NT2/D1 (cell line): Measurements from ENCODE around the gene CCDC34.

Source experiments
- DNase-seq: peaks from one replicate; pipeline ENCODE4 v3.0.0-alpha.2; 2011; ENCODE audit warnings: low read depth, low spot score
- H3K27me3 ChIP-seq: 2 replicates; pipeline ENCODE4 v1.6.0; 2011; ENCODE audit warnings: mild to moderate bottlenecking; ENCODE audit not compliant: insufficient read length, insufficient read depth
- H3K36me3 ChIP-seq: 2 replicates; pipeline ENCODE4 v1.6.1; 2011; ENCODE audit warnings: mild to moderate bottlenecking, low read length, mixed read lengths; ENCODE audit not compliant: insufficient read depth, insufficient read length
- H3K4me1 ChIP-seq: 2 replicates; pipeline ENCODE4 v1.5.1; 2011; ENCODE audit not compliant: insufficient read depth, insufficient read length
- H3K4me3 ChIP-seq: 2 replicates; pipeline ENCODE4 v1.5.1; 2011; ENCODE audit warnings: low read depth; ENCODE audit not compliant: insufficient read length
- H3K9ac ChIP-seq: 2 replicates; pipeline ENCODE4 v1.6.0; 2011; ENCODE audit warnings: low read depth; ENCODE audit not compliant: insufficient read length
- H3K9me3 ChIP-seq: 2 replicates; pipeline ENCODE4 v1.5.1; 2011; ENCODE audit warnings: mild to moderate bottlenecking, low read length; ENCODE audit not compliant: insufficient read depth
- SUZ12 ChIP-seq: IDR thresholded peaks from 2 replicates; pipeline ENCODE4 v1.6.1; 2011; ENCODE audit not compliant: insufficient read length, insufficient read depth; ENCODE audit errors: extremely low read depth
- YY1 ChIP-seq: IDR thresholded peaks from 2 replicates; pipeline ENCODE4 v1.6.1; 2011; ENCODE audit not compliant: insufficient read length, insufficient read depth
- ZNF274 ChIP-seq: IDR thresholded peaks from 2 replicates; pipeline ENCODE4 v1.6.1; 2011; ENCODE audit warnings: mild to moderate bottlenecking, low read depth, low read length

Gene CCDC34

DNA sequence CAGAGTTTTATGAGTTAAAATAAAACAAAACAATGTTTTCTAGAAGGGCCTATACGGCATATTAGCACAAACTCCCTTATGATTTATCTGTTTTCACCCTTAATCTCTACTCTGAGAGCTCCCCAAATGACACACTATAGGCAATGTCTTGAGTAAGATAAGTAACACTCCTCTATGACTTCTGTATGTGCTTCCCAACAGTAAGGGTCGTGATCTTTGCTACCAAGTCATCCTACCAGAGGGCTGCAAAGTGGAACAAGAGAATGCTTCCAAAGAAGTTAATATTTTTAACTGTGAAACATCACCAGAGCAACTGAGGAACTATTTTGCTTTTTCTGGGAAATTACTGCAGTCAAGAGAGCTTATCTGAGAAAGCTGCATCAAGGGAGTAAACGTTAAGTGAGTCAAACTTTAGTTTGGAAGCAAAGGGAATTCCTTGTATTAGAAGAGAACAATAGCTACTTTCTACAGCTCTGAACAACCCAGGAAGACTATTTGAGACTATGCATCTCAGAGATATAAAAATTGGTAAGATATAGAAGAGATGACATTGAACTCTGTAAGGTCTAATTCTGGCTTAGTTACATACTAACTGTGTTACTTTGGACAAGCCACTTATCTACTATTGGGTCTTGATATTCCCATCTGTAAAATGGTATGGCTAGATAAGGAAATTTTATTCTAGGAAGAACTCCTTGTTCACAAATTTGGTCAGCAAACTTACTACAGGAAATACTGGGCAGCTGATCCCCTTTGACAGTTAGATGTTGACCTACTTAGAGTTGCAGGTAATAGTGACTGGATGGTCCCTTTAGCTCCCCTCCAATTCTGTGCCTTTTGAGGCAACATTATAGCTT lies 43.7 kb upstream of the CCDC34 start:
- no peaks in the 10 kb centered on the region for H3K27me3 ChIP-seq
- H3K36me3 ChIP-seq, result peaks cover 4% of the 10 kb centered on the region
- H3K4me3 ChIP-seq, result no peak overlapping the region
- H3K9me3 ChIP-seq, result no peaks in the 10 kb centered on the region
- H3K4me1 ChIP-seq, result no peaks in the 10 kb centered on the region
- no peak overlapping the region for H3K9ac ChIP-seq
- no peak for DNase-seq
- TF ChIP-seq SUZ12, result no peak
- no peak for TF ChIP-seq ZNF274
- TF ChIP-seq YY1, result no peak

DNA sequence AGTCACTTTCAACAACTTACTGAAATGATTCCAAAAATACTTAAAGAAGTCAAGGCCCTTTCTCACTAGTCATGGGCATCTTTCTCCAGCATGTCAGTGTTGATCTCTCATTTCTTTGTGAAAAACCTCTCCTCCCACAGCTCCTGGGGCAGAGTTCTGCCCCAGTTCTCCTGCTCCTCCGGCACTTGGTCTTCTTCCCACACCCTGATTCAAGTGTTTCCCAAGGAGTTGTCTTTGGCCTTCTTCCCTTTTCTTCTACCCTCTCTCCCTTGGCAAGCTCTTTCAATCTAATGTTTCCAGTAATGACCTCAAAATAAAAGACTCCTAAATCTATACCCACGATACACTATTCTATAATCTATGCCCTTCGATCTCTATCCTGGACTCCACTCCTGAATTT lies 42.1 kb upstream of the CCDC34 start:
- Histone ChIP-seq H3K27me3 (no peaks in the 10 kb centered on the region), H3K36me3 (no peaks in the 10 kb centered on the region), H3K9me3 (no peaks in the 10 kb centered on the region), H3K4me3 (no peak overlapping the region), H3K4me1 (no peaks in the 10 kb centered on the region), H3K9ac (no peak overlapping the region)
- DNase-seq, result no peak
- TF ChIP-seq SUZ12 (no peak), YY1 (no peak), ZNF274 (no peak)

DNA sequence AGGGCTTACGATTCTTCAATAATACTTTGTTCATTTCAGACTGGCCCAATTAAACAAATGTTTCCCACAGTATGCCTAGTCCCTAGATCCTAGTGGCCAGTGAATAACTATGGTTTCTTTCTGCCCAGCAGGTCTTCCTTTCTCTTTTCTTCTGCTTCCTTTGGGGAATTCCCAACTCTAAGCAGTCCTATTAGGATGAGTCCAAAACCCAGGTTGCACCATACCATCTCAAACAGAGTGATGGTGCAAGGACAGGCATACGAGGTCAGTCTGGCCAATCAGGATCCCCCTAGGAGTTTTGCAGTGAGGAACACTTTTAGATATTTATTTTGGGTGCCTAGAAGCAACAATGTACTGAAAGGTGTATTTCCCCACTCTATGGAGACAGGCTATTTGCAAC lies 41.4 kb upstream of the CCDC34 start:
- Histone ChIP-seq H3K27me3 (no peaks in the 10 kb centered on the region), H3K4me3 (no peak overlapping the region), H3K9me3 (no peaks in the 10 kb centered on the region), H3K36me3 (no peaks in the 10 kb centered on the region), H3K4me1 (no peaks in the 10 kb centered on the region), H3K9ac (no peak overlapping the region)
- TF ChIP-seq SUZ12, result no peak
- no peak for TF ChIP-seq ZNF274
- no peak for TF ChIP-seq YY1
- DNase-seq, result no peak

DNA sequence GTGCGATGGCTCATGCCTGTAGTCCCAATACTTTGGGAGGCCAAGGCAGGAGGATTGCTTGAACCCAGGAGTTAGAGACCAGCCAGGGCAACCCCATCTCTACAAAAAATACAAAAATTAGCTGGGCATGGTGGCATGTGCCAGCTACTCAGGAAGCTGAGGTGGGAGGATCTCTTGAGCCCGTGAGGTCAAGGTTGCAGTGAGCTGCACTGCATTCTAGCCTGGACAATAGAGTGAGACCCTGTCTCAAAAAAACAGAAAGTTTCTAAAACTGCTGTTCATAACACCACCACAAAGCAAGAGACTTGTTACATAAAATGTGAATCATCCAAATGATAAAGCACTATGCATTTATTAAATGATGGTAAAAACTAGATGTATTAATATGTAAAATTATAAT lies 40.2 kb upstream of the CCDC34 start:
- Histone ChIP-seq H3K9ac (no peak overlapping the region), H3K9me3 (no peaks in the 10 kb centered on the region), H3K27me3 (no peaks in the 10 kb centered on the region), H3K36me3 (no peaks in the 10 kb centered on the region), H3K4me1 (no peaks in the 10 kb centered on the region), H3K4me3 (no peak overlapping the region)
- no peak for DNase-seq
- TF ChIP-seq ZNF274 (no peak), SUZ12 (no peak), YY1 (no peak)

DNA sequence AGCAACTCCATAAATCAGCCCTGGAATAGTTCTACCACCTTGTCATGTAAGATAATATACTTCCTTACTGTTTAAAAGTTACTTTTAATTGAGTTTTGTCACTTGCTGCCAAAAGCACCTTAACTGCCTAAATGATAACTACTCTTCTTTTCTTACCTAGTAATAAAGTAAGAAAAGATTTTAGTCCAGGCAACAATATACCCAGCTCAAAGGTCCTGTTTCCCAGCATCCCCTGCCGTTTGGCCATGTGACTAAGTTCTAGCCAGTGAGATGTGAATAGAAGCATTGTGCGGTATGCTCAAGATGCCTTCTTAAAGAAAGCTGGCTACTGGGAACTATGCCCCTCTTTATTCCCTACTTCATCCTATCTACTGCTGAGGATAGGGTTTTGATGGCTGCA lies 39.4 kb upstream of the CCDC34 start:
- Histone ChIP-seq H3K36me3 (no peaks in the 10 kb centered on the region), H3K27me3 (no peaks in the 10 kb centered on the region), H3K9me3 (no peaks in the 10 kb centered on the region), H3K4me1 (no peaks in the 10 kb centered on the region), H3K4me3 (no peak overlapping the region), H3K9ac (no peak overlapping the region)
- TF ChIP-seq ZNF274 (no peak), YY1 (no peak), SUZ12 (no peak)
- DNase-seq, result no peak

DNA sequence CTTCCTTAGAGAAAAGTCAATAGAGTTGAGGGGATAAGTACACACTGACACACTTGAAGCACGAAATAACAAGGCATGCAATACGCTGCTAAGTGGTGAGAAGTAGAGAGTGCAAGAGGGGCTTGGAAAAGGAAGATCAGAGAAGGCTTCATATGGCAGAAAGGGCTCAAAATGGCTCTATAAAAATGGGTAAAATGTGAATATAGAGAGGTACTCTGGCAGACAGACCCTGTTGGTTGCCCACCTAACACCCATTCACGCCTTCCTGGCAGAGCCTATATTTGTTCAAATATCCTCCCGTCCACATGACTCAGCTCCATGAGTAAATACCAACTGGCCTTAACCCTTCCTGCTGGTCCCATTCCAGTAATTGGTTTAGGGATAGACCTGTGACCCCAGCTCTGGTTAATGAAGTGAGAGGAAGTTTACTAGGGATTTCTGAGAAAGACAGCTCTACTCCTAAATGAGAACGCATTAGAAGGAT lies 38.9 kb upstream of the CCDC34 start:
- DNase-seq, result no peak
- H3K36me3 ChIP-seq, result no peaks in the 10 kb centered on the region
- no peaks in the 10 kb centered on the region for H3K27me3 ChIP-seq

DNA sequence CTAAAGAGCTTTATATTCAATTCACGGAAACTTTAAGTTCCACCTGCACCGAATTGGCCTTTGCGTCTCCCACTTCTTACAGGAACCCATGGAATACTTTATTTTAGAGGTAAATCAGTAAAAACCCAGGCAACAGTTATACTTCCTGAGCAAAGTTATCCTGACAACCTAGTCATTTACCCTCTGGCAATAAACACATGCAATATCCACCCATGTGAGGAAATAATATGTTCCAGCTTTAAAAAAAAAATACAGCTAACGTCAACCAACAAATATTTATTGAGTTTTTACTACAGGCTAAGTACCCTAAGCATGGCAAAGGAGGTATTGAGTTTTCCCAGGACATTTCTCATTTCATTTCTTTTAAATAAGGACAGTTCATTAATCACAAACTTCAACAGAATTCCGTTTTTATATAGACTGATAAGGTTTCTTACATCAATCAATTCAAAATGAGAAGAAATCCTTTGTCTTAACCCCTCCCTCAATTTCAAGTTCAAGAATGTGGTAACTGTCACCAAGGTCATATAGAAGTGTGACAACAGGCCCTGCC lies 38.3 kb upstream of the CCDC34 start:
- no peak for TF ChIP-seq ZNF274
- no peak for TF ChIP-seq YY1
- no peak for TF ChIP-seq SUZ12
- Histone ChIP-seq H3K27me3 (no peaks in the 10 kb centered on the region), H3K4me1 (no peaks in the 10 kb centered on the region), H3K36me3 (no peaks in the 10 kb centered on the region), H3K4me3 (no peak overlapping the region), H3K9me3 (no peaks in the 10 kb centered on the region), H3K9ac (no peak overlapping the region)
- DNase-seq, result no peak

More for the DNA sequence above, 38.9 kb upstream of the CCDC34 start:
- Histone ChIP-seq H3K4me3 (no peak overlapping the region), H3K9me3 (no peaks in the 10 kb centered on the region), H3K4me1 (no peaks in the 10 kb centered on the region), H3K9ac (no peak overlapping the region)
- TF ChIP-seq SUZ12 (no peak), YY1 (no peak), ZNF274 (no peak)

DNA sequence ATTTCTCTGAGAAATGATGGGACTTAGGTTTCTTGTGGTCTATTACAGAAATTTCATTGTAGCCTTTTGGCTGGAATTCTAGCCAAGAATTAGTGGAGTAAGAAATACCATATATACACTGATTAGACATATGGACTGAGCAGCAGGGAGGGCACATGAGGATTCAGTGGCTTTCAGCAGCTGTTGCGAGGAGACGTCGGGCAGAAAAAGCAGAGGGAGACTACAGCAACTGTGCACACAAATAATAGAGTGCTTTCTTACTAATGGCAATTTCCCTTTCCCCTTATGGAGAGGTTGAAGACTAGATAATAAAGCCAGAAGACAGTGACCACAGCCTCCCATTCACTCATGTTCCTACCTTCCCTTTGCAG lies 35.4 kb upstream of the CCDC34 start:
- no peaks in the 10 kb centered on the region for H3K9me3 ChIP-seq
- H3K36me3 ChIP-seq, result no peaks in the 10 kb centered on the region
- TF ChIP-seq ZNF274 (no peak), SUZ12 (no peak), YY1 (no peak)
- no peaks in the 10 kb centered on the region for H3K4me1 ChIP-seq
- H3K27me3 ChIP-seq, result no peaks in the 10 kb centered on the region
- no peak for DNase-seq
- no peak overlapping the region for H3K4me3 ChIP-seq
- no peak overlapping the region for H3K9ac ChIP-seq
